ENCODE results near the gene MBP. TPM values are rescaled to one million over a fixed set of nuclear protein-coding genes. Genes with fewer than 3 reads are reported as not detected.

Gene MBP
- total and polyA plus RNA-seq, 2 experiments from 2014 or later, result 18.4 to 22.9 TPM

- Histone ChIP-seq H3K4me2 (no peak overlapping the region), H3K9me2 (ENCODE audit: insufficient read depth) (no peaks in the 10 kb centered on the region), H3K27ac (ENCODE audit: low read depth) (no peak overlapping the region), H2AFZ (no peak overlapping the region), H3K79me2 (replicated peaks; ENCODE audit: insufficient read depth) (no peaks in the 10 kb centered on the region), H4K20me1 (replicated peaks; ENCODE audit: insufficient read depth) (no peaks in the 10 kb centered on the region), H3K27me3 (ENCODE audit: insufficient read depth) (no peaks in the 10 kb centered on the region), H3K4me3 (no peak overlapping the region), H3K36me3 (ENCODE audit: insufficient read depth) (no peaks in the 10 kb centered on the region), H3K4me1 (ENCODE audit: insufficient read depth) (no peaks in the 10 kb centered on the region), H3F3A (replicated peaks; ENCODE audit: low read depth) (no peaks in the 10 kb centered on the region)
- ATAC-seq (no peak), DNase-seq (ENCODE audit: low spot score) (no peak)
- TF ChIP-seq JUNB (IDR thresholded peaks at IDR 0.05; ENCODE audit: unreplicated experiment) (no peak), STAT1 (IDR thresholded peaks at IDR 0.05; ENCODE audit: unreplicated experiment) (no peak), EZH2 (IDR thresholded peaks at IDR 0.05; ENCODE audit: low read depth, unreplicated experiment) (no peak), ZNF331 (CRISPR knock-in tag; IDR thresholded peaks at IDR 0.05; ENCODE audit: low read depth) (no peak), POLR2AphosphoS5 (IDR thresholded peaks at IDR 0.05; ENCODE audit: low read depth) (no peak), ZNF114 (CRISPR knock-in tag; IDR thresholded peaks at IDR 0.05) (no peak), ZNF462 (CRISPR knock-in tag; IDR thresholded peaks at IDR 0.05) (no peak), REST (IDR thresholded peaks at IDR 0.05; ENCODE audit: unreplicated experiment) (no peak), NANOG (IDR thresholded peaks at IDR 0.05; ENCODE audit: borderline replicate concordance) (no peak), EZH2phosphoT487 (IDR thresholded peaks at IDR 0.05; ENCODE audit: unreplicated experiment) (no peak), CREB1 (CRISPR knock-in tag; IDR thresholded peaks at IDR 0.05; ENCODE audit: low read depth) (no peak), ETS1 (IDR thresholded peaks at IDR 0.05) (no peak), CTCF (conservative IDR thresholded peaks at IDR 0.05; ENCODE audit: low read depth in 2 of 2) (no peak)
- Mint-ChIP-seq H3K4me1 (peaks cover 12% of the 10 kb centered on the region), H3K36me3 (ENCODE audit: low read depth) (peaks cover 4% of the 10 kb centered on the region), H3K9me3 (peaks cover 2% of the 10 kb centered on the region), H3K27me3 (ENCODE audit: insufficient read depth, low read depth, poor library complexity) (peaks cover 3% of the 10 kb centered on the region), H3K4me3 (no peak overlapping the region), H3K27ac (no peak overlapping the region)
Measured at GRCh38 chr18:77024476-77024875, 108.1 kb downstream of the MBP start.

Measured in GM23338 (cell line).